K562 (cell line): ENCODE results near the gene ANTKMT. TPM values are rescaled to one million over a fixed set of nuclear protein-coding genes. Genes with fewer than 3 reads are reported as not detected.

Experiments used
- ARNT ChIP-seq, 2 experiments: fragments of 450-650 bp; IDR thresholded peaks; 2 replicates each; pipeline ENCODE4 v1.6.1; 2016; ENCODE audit warnings: mild to moderate bottlenecking in 1 of 2
- GABPA ChIP-seq: fragments of 200-800 bp; sonication (Bioruptor generic); conservative IDR thresholded peaks from 2 replicates; pipeline ENCODE4 v1.6.1; 2016; ENCODE audit warnings: low read depth, missing genetic modification characterization, missing compliant biosample characterization
- GTF2E2 ChIP-seq: fragments of 200-800 bp; sonication (Bioruptor generic); IDR thresholded peaks from 2 replicates; pipeline ENCODE4 v1.6.1; 2016; ENCODE audit warnings: missing genetic modification characterization, missing compliant biosample characterization
- JUN ChIP-seq, 2 experiments: sonication (generic) in 1 of 2; formaldehyde crosslinking in 1 of 2; IDR thresholded peaks; 2 replicates each; pipeline versions ENCODE4 v1.6.1 to v1.8.0; 2012 to 2022; ENCODE audit warnings: borderline replicate concordance in 2 of 2, mild to moderate bottlenecking in 2 of 2, improper control_type of control experiment in 1 of 2, low read depth in 1 of 2, low read length in 1 of 2, missing genetic modification reagents in 1 of 2
- KLF1 ChIP-seq: fragments of 450-650 bp; IDR thresholded peaks from 2 replicates; pipeline ENCODE4 v1.6.1; 2016; ENCODE audit warnings: missing genetic modification characterization, missing compliant biosample characterization
- MBD1 ChIP-seq: fragments of 250-450 bp; sonication (Bioruptor Pico); IDR thresholded peaks from 2 replicates; pipeline ENCODE4 v1.8.0; 2022; ENCODE audit warnings: inconsistent platforms
- MXD1 ChIP-seq: fragments of 250-450 bp; sonication (Bioruptor Pico); IDR thresholded peaks from 2 replicates; pipeline ENCODE4 v1.8.0; 2021; ENCODE audit warnings: borderline replicate concordance, mild to moderate bottlenecking, moderate library complexity; ENCODE audit not compliant: poor library complexity, severe bottlenecking
- NCOA4 ChIP-seq: fragments of 450-650 bp; IDR thresholded peaks from 2 replicates; pipeline ENCODE4 v1.6.1; 2018; ENCODE audit warnings: mild to moderate bottlenecking; ENCODE audit not compliant: partially characterized antibody
- NFATC3 ChIP-seq: fragments of 450-650 bp; IDR thresholded peaks from 2 replicates; pipeline ENCODE4 v1.6.1; 2017; ENCODE audit warnings: mild to moderate bottlenecking
- PRMT5 ChIP-seq: sonication (generic); formaldehyde crosslinking; IDR thresholded peaks from 2 replicates; pipeline ENCODE4 v1.5.0; 2020; ENCODE audit warnings: missing genetic modification reagents
- PTRF ChIP-seq: fragments of 450-650 bp; IDR thresholded peaks from 2 replicates; pipeline ENCODE4 v1.6.1; 2016; ENCODE audit warnings: mild to moderate bottlenecking, missing genetic modification characterization, missing compliant biosample characterization
- RUNX1 ChIP-seq: sonication (generic); IDR thresholded peaks from 2 replicates; pipeline ENCODE4 v1.6.1; 2016; ENCODE audit warnings: antibody characterized with exemption, low read depth
- TGIF2 ChIP-seq: sonication (generic); formaldehyde crosslinking; IDR thresholded peaks from 2 replicates; pipeline ENCODE4 v1.8.1; 2022; ENCODE audit warnings: mild to moderate bottlenecking, missing genetic modification reagents, moderate library complexity
- ZNF121 ChIP-seq: sonication (generic); formaldehyde crosslinking; conservative IDR thresholded peaks from 2 replicates; pipeline ENCODE4 v1.8.0; 2022; ENCODE audit warnings: missing genetic modification reagents
- ZNF347 ChIP-seq: fragments of 450-650 bp; formaldehyde crosslinking; IDR thresholded peaks from 2 replicates; pipeline ENCODE4 v1.4.0; 2020; ENCODE audit warnings: low read depth, mild to moderate bottlenecking, moderate library complexity
- ZNF512 ChIP-seq: IDR thresholded peaks from 2 replicates; pipeline ENCODE4 v1.6.1; 2016; ENCODE audit warnings: missing genetic modification characterization, missing compliant biosample characterization
- ZNF707 ChIP-seq: fragments of 250-450 bp; sonication (Bioruptor Pico); conservative IDR thresholded peaks from 2 replicates; pipeline ENCODE4 v1.8.0; 2022; ENCODE audit warnings: inconsistent platforms, mild to moderate bottlenecking, moderate library complexity
- ZNF778 ChIP-seq: fragments of 450-650 bp; formaldehyde crosslinking; IDR thresholded peaks from 2 replicates; pipeline ENCODE4 v1.4.0; 2020; ENCODE audit warnings: mild to moderate bottlenecking, moderate library complexity
- polyA plus RNA-seq, 8 experiments: library from polyadenylated mRNA; depleted of rRNA in 4 of 8; stranded (reverse) in 5 of 8; unstranded in 3 of 8; fragments of >200 nt; fragmentation: Nextera tagmentation in 2 of 8; fragmentation: Illumina TruSeq in 1 of 8; extraction: Ambion mirVana in 2 of 8; extraction: Trizol in 1 of 8; gene quantifications; 2 replicates each; pipeline versions ENCODE4 v1.2.1 to v1.2.3, GENCODE V29; 2011 to 2014; ENCODE audit warnings: inconsistent platforms in 1 of 8, missing spikeins in 1 of 8
- total RNA-seq, 7 experiments: library from RNA; depleted of rRNA in 6 of 7; stranded (reverse); fragments of >200 nt in 6 of 7; fragmentation: Illumina TruSeq in 2 of 7; extraction: Trizol in 2 of 7; gene quantifications; 2 replicates each; pipeline versions ENCODE4 v1.2.1 to v1.2.3, GENCODE V29; 2011 to 2021; ENCODE audit warnings: low replicate concordance in 1 of 7
- TF ChIP-seq, protein P1 (sequence below), 2 experiments: IDR thresholded peaks; 2 replicates each; pipeline ENCODE4 v1.6.1; 2011; ENCODE audit warnings: borderline replicate concordance in 1 of 2, control low read depth in 1 of 2, low read depth in 1 of 2, low read length in 1 of 2, mild to moderate bottlenecking in 1 of 2, mixed read lengths in 1 of 2, moderate library complexity in 1 of 2; ENCODE audit not compliant: insufficient read depth in 1 of 2, insufficient read length in 1 of 2, poor library complexity in 1 of 2, severe bottlenecking in 1 of 2; ENCODE audit errors: extremely low read depth in 1 of 2
- TF ChIP-seq, protein P2 (sequence below): sonication (generic); formaldehyde crosslinking; IDR thresholded peaks from 2 replicates; pipeline ENCODE4 v1.8.0; 2022; ENCODE audit warnings: mild to moderate bottlenecking, missing genetic modification reagents

Gene ANTKMT
- total and polyA plus RNA-seq, 9 of the 15 experiments (the other 6 are each of a cell fraction or from before 2014, with no cell fraction given) = 0.58 to 217 (median 19.1) TPM

DNA sequence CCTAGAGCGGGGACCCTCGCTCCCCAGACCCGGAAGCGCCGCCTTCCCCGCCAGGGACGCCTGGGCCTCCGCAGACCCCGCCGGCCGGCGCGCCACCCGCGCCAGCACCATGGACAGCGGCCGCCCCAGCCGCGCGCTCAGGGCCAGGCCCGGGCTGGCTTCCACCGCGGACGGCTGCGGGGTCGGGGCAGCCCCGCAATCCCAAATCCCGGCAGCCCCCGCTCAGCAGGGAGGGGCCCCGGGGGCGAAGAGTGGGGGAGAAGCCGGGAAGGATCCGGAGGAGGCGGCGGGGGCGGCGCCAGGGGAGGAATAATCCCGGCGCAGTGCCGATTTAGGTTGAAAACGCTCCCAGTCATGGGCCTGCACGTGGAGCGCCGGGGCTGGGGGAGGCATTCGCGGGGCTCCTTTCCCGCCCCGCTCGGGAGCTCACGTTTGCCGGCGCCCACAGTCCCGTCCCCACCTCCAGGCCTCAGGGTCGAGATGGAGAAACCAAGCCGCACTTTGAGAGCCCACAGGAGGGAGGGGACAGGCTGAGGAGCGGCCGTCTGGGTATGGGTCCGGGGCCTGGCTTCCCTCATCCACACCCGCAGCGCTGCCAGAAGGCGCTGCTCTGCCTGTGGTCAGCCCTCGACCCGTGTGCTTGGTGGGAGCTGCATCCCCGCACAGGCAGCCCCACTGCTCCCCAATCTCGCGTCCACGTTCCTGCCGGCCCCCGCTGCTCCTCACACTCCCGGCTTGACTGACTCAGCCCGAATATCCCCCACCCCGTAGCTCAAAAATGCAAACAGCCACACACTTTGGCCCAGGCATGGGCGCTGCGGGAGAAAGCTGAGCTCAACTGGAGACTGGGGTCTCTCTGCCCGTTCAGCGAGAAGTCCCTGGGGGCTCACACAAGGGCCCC lies 20.0 kb upstream of the ANTKMT start (continued):
- TF ChIP-seq ZNF512 (tag) (no peak), TGIF2 (CRISPR knock-in tag) (0 out of 2 replicates have a peak, but pooled peaks have one; percentile 54), PTRF (tag) (no peak), ZNF778 (CRISPR knock-in tag) (no peak), PRMT5 (peak; percentile 84; the same call in 1 of the 2 replicates), ZNF347 (CRISPR knock-in tag) (no peak), RUNX1 (no peak), MXD1 (CRISPR knock-in tag) (no peak), ARNT (IDR thresholded peaks at IDR 0.05) (no peak), ZNF121 (CRISPR knock-in tag) (no peak), JUN (IDR thresholded peaks at IDR 0.05; ENCODE audit: borderline replicate concordance, low read depth, low read length) (no peak), JUN (CRISPR knock-in tag; IDR thresholded peaks at IDR 0.05; ENCODE audit: borderline replicate concordance) (peak; percentile 86; the same call in 1 of the 2 replicates), MBD1 (no peak), GTF2E2 (tag) (no peak), ZNF707 (CRISPR knock-in tag) (no peak), NCOA4 (no peak), NFATC3 (no peak), KLF1 (tag) (no peak), GABPA (tag) (no peak)
- TF ChIP-seq, protein P1, sequence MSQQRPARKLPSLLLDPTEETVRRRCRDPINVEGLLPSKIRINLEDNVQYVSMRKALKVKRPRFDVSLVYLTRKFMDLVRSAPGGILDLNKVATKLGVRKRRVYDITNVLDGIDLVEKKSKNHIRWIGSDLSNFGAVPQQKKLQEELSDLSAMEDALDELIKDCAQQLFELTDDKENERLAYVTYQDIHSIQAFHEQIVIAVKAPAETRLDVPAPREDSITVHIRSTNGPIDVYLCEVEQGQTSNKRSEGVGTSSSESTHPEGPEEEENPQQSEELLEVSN (IDR thresholded peaks at IDR 0.05; ENCODE audit: borderline replicate concordance in 1 of 2, extremely low read depth in 1 of 2, insufficient read depth in 1 of 2, insufficient read length in 1 of 2, low read depth in 1 of 2, low read length in 1 of 2, poor library complexity in 1 of 2, severe bottlenecking in 1 of 2) = peak in 1 of 2 experiments; percentile 41
- TF ChIP-seq, protein P2, sequence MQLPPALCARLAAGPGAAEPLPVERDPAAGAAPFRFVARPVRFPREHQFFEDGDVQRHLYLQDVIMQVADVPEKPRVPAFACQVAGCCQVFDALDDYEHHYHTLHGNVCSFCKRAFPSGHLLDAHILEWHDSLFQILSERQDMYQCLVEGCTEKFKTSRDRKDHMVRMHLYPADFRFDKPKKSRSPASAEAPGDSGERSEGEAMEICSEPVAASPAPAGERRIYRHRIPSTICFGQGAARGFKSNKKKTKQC (CRISPR knock-in tag) = peak; percentile 83
